Embryonic facial prominence (tissue), 1 donor: ENCODE data around the gene GLB1L.
"Not testable (repeated sequence)": the region's sequence is repeated elsewhere in the genome, so short reads cannot be mapped to it uniquely, and the experiment has no call there.

Source experiments
- DNase-seq: peaks from one replicate; pipeline ENCODE4 v3.0.0-alpha.2; 2016; ENCODE audit errors: extremely low spot score

The GLB1L gene

DNA sequence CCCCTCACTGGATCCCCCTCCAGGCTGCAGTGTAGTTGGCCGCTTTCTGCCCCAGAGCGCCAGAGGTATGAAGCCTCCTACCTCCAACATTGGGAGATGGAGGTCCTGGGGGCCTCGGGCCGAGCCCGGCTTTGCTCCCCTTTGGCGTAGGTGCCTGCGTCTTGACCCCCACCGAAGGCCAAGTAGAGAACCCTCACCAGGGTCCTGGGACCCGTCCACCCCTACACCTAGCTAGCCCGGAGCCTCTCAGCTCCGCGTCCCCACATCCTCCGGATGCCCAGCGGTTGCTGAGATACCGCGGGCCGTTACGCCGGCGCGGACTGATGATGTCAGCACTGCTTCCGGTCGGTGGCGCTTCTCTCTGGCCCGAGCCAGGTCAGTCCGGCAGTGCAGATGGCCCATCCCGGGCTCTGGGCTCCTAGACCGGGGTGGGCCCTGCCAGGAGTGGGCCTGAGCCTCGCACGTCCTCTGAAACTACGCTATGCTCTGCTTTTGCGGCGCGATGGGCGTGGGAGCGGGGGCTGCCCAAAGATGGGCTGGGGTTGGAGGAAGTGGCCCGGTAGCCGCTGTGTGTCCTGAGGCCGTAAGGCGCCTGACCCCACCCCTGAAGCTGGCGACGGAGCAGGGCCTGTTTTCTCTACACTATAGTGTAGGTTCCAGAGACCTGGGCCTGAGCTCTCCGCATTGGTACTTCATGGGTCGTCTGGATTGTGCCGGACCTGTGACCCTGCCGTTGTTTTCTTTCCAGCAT, at the start of gene GLB1L, which contains the start of gene STK16:
Gene GLB1L (minus strand): TSS at position 297 of the 751 bp plus-strand sequence. CDS start 1,871 bp downstream, outside the sequence.
Gene STK16 (plus strand): TSS at position 332 of the 751 bp plus-strand sequence. CDS start 521 bp downstream, outside the sequence.
- peak; percentile 78 for DNase-seq

DNA sequence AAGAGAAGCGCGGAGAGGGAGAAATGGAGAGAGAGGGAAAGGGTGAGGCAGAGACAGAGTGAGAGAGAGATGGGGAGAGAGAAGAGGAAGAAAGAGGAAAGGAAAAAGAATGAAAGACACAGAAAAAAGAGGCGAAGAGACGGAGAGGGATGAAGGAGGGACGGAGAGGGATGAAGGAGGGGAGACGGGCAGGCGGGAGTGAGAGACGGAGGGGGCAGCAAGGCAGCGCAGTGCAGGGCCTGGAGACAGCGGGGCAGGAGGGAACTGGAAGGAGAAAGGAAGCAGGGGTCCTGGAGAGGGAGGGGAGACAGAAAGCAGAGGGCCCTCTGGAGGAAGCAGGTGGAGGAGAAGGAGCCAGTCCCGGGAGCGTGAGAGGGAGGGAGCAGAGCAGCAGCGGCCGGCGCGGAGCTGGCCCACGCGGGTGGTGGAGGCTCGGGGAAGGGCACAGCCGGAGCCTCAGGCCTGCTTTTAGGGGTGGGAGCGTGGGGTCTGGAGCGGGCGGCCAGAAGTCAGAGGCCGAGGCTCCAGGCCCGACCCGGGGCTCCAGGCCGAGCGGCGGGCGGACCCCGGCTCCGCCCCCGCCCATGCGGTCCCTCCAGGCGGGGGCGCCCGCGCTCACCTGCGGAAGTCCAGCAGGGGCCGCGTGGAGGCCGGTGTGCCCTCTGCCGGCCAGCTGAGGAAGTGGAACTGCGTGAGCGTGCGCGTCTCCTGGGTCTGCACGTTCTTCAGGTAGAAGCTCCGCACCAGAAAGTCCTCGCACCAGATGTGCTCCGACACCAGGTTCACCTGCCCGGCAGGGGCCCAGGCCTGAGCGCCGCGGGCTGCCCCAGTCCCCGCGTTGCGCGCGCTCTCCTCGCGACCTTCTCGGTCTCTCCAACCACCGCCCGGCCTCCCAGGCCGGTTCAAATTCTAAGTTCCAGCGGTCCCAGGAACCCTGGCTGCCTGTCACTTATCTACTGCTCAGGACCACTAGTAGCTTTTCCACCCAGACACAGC, 49.4 kb upstream of the GLB1L start:
- peak; percentile 43 for DNase-seq

DNA sequence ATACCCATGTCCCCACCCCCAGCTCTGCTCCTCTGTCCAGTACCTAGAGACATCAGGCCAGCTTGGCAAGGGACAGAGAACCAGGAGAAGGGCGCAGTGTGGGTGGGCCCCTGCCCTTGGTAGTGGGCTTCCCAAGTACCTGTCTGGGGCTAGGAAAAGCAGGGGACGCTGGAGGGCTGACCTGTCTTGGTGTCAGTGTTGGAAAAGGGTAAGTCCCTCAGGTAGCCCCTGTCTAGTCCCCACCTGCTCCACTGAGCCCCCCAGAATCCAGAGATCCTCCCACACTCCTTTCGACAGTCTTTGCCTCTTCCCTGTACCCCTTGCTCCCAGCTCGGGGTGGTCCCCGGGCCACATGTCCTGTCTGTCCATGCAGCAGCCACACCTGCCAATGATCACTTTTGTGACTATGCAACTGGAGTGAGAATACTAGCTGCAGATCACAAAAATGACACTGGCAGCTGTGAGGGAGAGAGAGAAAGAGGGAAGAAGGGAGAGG, 48.5 kb upstream of the GLB1L start:
- no peak for DNase-seq

DNA sequence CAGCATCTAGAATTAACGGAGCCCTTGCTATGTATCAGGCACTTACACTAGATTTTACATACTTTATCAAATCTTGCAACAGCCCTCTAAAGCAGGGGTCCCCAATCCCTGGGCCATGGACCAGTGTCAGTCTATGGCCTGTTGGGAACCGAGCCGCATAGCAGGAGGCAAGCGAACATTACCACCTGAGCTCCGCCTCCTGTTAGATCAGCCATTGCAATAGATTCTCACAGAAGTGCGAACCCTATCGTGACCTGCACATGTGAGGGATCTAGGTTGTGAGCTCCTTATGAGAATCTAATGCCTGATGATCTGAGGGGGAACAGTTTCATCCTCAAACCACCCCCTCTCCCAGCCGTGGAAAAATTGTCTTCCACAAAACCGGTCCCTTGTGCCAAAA, 47.4 kb upstream of the GLB1L start:
- DNase-seq, result no peak

DNA sequence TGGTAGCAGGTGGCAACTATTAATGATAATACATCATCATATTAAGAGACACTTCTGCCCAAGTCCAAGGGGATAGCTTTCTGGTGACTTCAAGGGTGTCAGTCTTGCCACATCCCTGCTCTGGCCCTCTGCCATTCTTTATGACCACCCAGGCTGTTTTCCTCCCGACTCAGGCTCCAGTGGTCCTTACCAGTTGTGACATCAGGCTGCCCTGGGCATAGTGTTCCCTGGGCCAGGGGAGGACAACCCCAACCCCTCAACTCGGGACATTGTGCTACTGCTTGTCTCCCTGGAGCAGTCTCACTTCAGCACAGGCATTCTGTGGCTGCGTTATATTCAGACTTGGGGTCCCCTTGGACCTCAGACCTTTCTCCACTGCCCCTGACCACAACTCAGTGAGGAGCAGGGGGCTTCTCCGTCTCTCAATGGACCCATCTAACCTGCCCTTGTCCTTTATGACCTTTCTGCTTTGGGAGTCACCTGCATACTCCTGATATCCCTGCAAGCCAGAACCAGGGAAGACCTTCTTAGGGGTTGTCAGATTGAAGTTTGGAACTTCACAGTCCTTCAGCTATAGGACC, 46.8 kb upstream of the GLB1L start:
- no peak for DNase-seq

DNA sequence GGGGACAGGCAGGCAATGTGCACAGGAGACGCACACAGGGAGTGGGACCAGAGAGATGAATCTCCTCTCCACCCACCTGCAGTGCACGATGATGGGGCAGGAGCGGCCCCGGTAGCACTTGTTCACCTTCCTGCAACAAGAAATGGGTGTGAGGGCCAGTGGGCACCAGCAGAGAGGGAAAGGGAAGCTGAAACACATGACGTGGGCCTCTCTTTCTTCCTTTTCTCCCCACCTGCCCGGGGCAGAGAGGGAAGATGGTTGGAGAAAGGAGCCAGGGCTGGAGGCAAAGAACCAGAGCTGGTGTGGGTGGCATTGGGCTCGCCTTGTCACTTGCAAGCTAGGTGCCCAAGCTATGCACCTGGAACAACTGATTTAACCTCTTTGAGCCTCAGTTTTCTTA, 46.1 kb upstream of the GLB1L start:
- no peak for DNase-seq

DNA sequence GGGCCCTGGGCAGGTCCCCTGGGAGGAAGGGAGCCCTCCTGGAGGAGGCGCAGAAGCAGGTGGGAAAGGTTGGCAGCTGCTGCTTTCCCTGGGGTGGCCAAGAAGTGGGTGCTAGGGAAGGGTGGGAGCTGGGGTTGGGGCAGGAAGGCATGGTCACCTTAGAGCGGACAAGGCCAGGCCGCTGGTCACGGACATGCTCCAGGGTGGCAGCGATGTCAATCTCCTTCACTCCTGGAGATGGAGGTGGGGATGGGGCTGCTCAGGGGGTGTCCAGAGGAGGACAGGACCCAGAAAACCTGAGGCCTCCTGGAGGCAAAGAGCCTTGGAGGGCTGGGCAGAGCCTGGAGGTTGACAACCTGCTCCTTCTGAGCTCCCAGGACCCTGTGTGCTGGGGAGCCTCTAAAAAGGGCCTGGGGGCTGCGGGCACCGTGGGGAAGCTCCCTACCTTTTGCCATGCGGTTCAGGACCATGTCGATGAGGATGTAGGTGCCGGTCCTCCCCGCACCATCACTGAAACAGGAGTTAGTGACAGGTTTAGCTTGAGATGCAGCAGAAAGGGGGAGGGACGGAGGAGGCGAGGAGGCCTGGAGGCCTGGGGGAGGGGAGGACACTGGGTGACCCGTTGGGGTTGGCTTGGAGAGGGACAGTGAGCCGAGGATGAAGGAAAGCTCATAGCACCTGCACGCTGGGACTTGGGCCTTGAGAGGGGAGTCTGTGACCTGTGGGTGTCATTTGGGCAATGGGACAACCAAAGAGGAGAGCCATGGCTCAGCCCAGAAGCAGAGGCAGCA, 45.3 kb upstream of the GLB1L start:
- no peak for DNase-seq

DNA sequence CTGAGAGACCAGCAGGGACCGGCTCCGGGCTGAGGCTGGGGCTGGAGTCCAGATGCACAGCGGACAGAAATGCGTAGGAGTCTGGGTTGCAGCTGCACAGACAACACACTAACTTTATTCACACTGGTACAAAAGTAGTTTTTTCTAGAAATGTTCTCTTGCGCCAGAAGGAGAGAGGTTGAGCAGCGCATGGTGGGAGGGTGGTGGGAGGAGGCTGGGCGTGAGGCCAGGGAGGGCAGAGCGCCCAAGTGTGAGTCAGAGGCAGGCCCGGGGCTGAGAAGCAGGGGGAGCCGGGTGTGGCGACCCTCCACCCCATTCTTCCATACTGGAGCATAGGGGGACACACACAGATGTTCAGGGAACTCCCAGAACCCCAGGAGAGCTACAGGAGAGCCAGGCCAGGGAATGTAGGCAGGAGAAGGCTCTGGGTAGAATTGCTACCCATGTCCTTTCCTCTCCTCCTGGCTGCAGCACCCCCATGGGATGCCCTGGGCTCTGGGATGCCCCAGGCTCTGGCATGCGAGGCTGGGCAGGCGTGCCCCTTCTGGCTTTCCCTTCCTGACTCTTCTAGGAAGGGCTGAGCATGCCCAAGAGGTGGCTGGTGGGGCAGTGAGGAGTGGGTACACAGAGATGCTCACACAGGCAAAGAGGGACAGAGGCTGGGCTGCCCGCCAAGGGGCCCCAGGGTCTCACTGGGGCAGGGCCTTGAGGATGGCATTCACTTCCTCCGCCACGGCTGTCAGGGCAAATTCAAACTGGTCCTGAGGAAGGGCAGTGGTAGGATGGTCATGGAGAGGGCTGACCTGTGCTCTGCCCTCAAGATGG, 44.5 kb upstream of the GLB1L start:
- DNase-seq, result peak; percentile 41

DNA sequence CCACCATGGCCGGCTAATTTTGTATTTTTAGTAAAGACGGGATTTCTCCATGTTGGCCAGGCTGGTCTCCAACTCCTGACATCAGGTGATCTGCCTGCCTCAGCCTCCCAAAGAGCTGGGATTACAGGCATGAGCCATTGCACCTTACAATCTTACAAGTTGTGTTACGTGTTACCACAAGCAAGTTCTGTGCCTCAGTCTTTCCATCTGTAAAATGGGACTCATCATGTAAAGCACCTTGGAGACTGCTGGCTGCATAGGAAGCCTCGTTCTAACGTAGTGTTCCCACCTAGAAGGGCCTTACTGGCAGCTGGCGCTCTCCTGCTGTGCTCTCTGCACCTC, 43.9 kb upstream of the GLB1L start:
- no peak for DNase-seq

DNA sequence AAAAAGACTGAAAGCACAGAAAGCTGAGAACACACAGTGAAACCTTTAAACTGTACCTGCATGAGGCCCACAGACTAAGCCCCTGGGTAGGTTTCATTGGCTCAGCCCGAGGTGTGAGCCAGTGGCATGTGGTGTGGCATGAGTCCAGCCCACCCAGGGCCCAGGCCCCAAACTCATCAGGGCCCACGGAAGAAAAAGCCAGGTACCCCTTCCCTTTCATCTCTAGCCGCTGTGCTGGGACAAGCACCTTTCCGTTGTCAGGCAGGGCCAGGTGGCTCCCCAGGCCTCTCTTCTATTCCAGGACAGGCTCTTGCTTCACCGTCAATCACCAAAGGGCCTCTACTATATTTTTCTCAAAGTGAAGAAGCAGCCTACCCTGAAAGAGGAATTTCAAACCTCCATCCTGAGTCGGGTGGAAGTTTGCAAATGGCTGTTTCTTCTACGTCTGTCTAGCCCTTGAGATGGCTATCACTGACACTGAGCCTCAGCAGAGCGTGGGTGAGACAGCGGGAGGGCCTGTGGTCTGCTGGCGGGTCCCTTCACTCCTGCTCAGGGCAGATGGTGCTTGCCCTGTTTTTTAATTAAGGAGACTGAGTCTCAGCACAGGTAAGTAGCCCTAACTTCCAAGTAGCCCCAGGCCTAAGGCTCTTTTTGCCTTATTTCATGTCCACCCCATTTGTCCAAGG, 42.5 kb upstream of the GLB1L start:
- DNase-seq, result no peak

DNA sequence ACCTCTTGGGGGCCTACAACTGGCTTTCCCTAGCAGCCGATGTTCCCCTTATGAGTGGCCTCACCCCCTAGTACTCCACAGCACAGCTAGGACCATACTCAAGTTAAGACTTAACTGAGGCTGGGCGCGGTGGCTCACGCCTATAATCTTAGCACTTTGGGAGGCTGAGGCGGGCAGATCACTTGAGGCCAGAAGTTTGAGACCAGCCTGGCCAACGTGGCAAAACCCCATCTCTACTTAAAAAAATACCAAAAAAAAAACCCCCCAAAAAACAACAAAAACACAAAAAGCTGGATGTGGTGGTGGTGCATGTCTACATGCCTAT, 41.8 kb upstream of the GLB1L start:
- DNase-seq, result not testable (repeated sequence)

DNA sequence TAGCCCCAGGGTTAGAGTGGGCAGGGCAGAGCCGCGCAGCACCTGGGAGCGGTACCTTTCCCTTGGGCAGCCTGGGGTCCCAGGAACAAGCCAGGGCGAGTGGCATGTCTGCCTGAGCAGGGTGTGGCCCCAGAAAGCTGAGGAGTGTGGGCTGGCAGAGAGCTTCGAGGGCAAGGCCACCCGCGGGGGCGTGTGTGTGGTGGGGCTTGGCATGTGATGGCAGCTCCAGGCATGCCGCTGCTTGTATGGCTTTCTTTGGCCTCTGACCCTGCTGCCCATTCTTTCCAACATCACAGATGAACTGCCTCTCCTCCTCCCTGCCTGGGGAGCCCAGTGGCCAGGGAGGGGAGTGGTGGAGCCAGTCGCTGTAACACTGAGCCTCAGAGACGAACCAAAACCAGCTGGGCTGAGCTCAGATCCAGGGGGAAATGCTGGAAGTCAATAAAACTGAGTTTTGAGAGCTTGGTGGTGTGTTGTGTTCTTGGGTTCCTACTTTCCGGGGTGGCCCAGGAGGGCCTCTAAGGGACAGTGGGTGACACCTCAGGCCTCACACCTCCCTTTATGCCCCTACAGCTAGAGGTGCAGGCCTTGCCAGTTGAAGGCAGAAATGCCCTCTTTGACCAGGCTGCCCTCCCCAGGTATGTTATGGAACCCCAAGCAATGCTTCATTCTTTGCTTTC, 41.3 kb upstream of the GLB1L start:
- no peak for DNase-seq

DNA sequence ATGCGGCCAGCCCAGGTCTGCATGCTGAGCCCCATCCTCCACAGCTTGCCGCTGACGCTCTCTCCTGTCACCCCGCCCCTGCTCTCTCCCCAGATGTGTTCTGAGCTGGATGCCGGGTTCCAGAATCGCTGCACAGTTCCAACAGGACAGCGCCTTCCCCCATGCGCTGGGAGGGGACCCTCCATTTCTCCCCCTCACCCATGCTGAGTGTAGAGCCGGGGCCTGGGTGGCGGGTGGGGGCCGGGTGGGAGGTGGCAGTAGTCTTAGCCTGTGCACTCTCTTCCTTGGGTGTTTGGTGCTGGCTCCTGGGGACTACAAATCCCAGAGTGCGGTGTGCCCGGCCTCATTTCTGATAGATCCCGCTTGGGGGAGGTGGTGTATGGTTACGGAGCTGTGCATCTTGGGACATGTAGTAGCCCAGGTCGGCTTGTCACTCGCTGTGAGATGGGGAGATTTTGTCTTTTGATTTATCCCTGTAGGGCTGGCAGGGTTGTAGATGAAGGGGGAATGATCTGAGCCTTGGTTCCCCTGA, 40.7 kb upstream of the GLB1L start:
- no peak for DNase-seq

DNA sequence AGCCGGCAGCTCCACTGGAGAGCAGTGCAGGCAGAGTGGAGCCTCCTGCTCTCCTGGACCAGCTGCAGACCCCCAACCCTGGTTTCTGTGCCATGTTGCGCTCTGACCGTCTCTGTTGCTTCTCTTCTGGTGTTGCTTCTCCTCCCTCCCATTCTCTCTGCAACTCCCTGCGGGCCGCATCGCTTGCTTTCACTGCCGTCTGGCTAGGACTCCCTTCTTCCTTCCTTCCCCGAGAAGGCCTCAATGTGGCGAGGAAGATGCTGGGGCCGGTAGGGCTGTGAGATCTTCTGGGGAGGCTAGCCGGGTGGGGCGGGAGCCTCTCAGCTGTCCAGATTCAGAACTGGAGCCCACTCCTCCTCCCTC, 40.1 kb upstream of the GLB1L start:
- DNase-seq, result no peak

DNA sequence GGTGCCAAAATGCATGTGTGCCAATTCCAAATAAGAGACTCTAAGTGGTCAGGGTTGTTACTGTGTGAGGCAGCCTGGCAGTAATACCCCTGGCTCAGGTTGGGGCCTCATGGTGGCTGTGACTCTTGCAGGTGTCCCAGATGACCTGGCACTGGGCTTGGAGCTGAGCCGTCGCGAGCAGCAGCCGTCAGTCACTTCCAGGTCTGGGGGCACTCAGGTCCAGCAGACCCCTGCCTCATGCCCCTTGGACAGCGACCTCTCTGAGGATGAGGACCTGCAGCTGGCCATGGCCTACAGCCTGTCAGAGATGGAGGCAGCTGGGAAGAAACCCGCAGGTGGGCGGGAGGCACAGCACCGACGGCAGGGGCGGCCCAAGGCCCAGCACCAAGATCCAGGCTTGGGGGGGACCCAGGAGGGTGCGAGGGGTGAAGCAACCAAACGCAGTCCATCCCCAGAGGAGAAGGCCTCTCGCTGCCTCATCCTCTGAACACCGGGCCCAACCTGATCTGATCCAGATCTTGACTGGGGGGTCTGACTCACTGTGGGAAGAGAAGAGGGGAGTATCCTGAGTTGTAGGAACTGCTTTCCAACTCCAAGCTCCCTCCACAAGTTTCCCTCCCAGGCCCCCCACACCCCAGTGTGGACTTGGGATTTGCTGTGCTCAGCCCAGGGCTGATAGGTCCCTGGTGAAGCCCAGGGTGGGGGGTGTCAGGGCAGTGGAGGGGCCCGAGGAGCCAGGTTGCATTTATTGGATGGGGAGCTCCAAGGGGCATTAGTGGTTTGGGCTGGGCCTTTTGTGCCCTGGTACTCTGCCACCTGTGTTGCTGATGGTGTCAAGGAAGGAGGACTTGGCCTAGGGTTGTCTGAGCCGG, 39.5 kb upstream of the GLB1L start:
- DNase-seq, result no peak

DNA sequence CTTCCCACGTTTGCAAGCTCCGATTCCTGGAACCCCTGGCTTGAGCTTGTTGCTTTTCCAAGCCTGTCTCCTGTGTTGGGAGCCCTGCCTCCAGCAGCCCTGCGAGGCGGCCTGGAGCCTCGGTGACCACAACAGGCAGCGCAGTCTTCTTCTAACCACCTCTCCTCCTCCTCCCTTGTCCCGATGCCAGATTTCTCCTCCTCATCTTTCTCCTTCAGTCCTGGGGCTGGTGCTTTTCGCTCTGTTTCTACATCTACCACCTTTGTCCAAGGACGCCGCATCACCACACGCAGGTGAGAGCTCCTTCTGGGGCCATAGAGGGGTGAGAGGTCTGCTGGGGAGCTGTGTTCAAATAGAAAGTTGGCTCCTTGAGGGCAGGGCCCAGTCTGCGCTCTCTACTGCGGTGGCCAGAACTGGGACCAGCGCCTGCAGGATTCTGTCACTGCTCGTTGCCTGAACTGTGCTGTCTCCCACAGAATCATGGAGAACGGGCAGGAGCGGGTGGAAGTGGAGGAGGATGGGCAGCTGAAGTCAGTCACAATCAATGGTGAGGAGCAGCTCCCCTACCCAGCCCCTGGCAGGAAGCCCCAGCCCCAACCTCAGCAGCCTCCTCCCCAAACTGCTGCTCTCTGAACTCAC, 37.8 kb upstream of the GLB1L start:
- no peak for DNase-seq

DNA sequence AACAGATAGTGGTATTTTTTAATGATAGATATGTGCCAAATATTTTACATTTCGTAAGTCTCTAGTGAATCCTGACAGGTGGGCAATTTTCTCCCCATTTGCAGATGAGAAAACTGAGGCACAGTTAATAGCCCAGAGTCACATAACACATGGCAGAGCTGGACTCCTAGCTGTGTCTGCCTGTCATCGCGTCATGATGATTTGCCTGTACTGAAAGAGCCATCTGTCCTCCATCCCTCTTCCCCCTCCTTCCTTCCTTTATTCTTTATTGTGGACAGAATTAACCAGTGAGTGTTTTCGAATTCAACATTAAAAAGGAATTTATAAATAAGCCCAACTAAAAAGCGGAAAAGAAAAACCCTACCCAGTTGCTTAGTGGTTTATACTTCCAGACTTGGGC, 37.1 kb upstream of the GLB1L start:
- no peak for DNase-seq

DNA sequence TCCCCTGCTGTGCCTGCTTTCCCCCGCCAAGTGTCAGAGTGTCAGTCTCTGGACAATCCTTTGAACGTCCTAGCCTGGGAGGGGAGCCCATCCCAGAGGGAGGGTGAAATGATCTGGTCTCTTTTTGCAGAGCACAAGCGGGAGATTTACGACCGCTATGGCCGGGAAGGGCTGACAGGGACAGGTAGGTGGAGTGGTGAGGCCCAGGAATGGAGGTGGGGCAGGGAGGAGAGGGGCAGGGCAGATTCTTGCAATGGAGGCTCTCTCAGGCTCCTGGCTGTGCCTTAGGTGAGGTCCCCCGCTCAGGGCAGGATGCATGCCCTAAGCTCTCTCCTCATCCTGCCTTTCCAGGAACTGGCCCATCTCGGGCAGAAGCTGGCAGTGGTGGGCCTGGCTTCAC, 36.3 kb upstream of the GLB1L start:
- no peak for DNase-seq
